ENCODE data around the gene GIPC3.

DNA sequence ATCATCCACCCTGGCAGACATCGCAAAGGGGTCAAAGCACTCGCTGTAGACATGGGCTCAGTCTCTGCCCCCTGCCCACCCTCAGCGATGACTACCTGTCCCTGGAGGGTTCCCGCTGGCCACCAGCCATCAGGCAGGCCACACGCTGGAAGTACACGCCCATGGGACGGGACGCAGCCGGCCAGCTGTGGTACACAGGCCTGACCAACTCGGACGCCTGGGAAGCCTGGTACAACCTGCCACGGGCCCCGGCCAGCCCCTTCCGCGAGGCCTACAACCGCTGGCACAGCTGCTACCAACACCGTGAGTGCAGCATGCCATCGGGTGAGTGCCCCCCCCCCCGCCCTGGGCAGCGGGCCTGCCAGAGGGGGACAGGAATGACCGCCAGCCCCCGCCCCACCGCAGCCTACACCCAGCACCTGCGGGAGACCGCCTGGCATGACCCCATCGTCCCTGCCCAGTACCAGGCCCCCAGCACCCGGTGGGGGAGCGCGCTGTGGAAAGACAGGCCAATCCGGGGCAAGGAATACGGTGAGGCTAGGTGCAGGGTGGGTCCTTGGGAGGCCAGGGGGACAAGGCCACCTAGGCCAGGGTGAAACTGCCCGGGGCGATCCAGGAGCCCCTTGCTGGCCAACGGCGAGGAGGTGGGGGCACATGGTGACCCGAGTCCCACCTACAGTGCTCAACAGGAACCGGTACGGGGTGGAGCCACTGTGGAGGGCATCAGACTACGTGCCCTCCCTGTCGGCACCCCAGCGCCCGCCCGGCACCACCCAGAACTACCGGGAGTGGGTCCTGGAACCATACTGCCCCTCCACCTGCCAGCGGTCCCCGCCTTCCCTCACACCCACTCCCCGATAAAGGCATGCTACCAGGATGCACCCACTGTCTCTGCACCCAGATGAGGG, 41.9 kb upstream of the GIPC3 start:
- TF ChIP-seq, protein P1, sequence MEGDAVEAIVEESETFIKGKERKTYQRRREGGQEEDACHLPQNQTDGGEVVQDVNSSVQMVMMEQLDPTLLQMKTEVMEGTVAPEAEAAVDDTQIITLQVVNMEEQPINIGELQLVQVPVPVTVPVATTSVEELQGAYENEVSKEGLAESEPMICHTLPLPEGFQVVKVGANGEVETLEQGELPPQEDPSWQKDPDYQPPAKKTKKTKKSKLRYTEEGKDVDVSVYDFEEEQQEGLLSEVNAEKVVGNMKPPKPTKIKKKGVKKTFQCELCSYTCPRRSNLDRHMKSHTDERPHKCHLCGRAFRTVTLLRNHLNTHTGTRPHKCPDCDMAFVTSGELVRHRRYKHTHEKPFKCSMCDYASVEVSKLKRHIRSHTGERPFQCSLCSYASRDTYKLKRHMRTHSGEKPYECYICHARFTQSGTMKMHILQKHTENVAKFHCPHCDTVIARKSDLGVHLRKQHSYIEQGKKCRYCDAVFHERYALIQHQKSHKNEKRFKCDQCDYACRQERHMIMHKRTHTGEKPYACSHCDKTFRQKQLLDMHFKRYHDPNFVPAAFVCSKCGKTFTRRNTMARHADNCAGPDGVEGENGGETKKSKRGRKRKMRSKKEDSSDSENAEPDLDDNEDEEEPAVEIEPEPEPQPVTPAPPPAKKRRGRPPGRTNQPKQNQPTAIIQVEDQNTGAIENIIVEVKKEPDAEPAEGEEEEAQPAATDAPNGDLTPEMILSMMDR (IDR thresholded peaks at IDR 0.05) = no peak
- TF ChIP-seq POLR2A (IDR thresholded peaks at IDR 0.05) = no peak

Data from body of pancreas (tissue), 4 donors.